Lower lobe of right lung (tissue), 2 donors: ENCODE results near the gene RAPGEF4. TPM values are rescaled to one million over a fixed set of nuclear protein-coding genes. Genes with fewer than 3 reads are reported as not detected.
"Not testable (repeated sequence)": the region's sequence is repeated elsewhere in the genome, so short reads cannot be mapped to it uniquely, and the experiment has no call there.

ENCODE experiments used
- ATAC-seq, 2 donors: fragments of 200-7000 bp; cut with Tn5 transposase; one replicate each; pipeline ENCODE4 v1.9.1; 2020 to 2022; ENCODE audit warnings: mild to moderate bottlenecking in 2 of 2, moderate library complexity in 2 of 2
- DNase-seq: peaks from one replicate; pipeline ENCODE4 v3.0.0-alpha.2; 2020
- H3K27ac ChIP-seq: fragments of 200-600 bp; one replicate; pipeline ENCODE4 v1.8.0; 2022
- H3K27me3 ChIP-seq: fragments of 200-600 bp; one replicate; pipeline ENCODE4 v1.8.0; 2022; ENCODE audit warnings: low read depth
- H3K36me3 ChIP-seq: fragments of 200-600 bp; one replicate; pipeline ENCODE4 v1.8.0; 2022; ENCODE audit warnings: mild to moderate bottlenecking
- H3K4me1 ChIP-seq: fragments of 200-600 bp; one replicate; pipeline ENCODE4 v1.8.0; 2022
- H3K4me3 ChIP-seq: fragments of 200-600 bp; one replicate; pipeline ENCODE4 v1.8.0; 2022; ENCODE audit warnings: mild to moderate bottlenecking
- H3K9me3 ChIP-seq: fragments of 200-600 bp; one replicate; pipeline ENCODE4 v1.8.0; 2022
- intact Hi-C: fragments of 100-400 bp; cut with DNase I; formaldehyde crosslinking; loops from one replicate; pipeline ENCODE4 v1.11.0; 2022
- total RNA-seq: library from RNA; stranded (reverse); fragmentation: NEBNext Ultra II Directional; extraction: Animal tissue kit (Norgen Biotek cat#: 25700); gene quantifications from one replicate; pipeline ENCODE4 v1.2.1, GENCODE V29; 2021
- TF ChIP-seq, protein P1 (sequence below): fragments of 200-600 bp; IDR thresholded peaks from one replicate; pipeline ENCODE4 v1.8.0; 2022; ENCODE audit warnings: antibody characterized with exemption, mild to moderate bottlenecking
- donor health status: DM: no; HTN: yes; CAD: no; lungs with severe emphysema.

RAPGEF4 gene
- total RNA-seq, 1 donor from 2014 or later = 14.6 TPM

DNA sequence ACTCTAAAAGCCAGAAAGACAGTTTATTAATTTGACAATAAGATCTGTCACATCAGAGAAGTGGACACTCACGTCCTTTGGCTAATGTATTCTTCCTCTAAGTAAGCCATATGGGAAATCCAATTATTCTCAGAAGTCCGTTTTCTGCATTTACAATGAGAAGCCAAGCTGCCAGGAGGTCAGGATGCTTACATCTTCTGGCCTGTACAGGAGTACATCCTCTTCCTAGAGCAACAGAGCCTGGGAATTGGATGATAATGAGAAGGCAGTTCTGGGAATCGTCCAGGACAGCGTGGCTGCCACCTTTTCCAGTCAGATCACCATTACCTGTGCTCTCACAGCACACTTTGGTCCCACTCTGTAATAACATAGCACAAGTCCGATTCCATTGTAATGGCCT, 5.2 kb downstream of the RAPGEF4 start:
- no peak overlapping the region for H3K27ac ChIP-seq
- H3K4me3 ChIP-seq = no peak overlapping the region
- DNase-seq (no peak), ATAC-seq (no peak)
- H3K9me3 ChIP-seq = peaks cover 9% of the 10 kb centered on the region
- intact Hi-C loops = no loop called here
- TF ChIP-seq, protein P1, sequence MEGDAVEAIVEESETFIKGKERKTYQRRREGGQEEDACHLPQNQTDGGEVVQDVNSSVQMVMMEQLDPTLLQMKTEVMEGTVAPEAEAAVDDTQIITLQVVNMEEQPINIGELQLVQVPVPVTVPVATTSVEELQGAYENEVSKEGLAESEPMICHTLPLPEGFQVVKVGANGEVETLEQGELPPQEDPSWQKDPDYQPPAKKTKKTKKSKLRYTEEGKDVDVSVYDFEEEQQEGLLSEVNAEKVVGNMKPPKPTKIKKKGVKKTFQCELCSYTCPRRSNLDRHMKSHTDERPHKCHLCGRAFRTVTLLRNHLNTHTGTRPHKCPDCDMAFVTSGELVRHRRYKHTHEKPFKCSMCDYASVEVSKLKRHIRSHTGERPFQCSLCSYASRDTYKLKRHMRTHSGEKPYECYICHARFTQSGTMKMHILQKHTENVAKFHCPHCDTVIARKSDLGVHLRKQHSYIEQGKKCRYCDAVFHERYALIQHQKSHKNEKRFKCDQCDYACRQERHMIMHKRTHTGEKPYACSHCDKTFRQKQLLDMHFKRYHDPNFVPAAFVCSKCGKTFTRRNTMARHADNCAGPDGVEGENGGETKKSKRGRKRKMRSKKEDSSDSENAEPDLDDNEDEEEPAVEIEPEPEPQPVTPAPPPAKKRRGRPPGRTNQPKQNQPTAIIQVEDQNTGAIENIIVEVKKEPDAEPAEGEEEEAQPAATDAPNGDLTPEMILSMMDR = no peak
- no peaks in the 10 kb centered on the region for H3K36me3 ChIP-seq
- H3K27me3 ChIP-seq = peaks cover 30% of the 10 kb centered on the region
- peaks cover 6% of the 10 kb centered on the region for H3K4me1 ChIP-seq

DNA sequence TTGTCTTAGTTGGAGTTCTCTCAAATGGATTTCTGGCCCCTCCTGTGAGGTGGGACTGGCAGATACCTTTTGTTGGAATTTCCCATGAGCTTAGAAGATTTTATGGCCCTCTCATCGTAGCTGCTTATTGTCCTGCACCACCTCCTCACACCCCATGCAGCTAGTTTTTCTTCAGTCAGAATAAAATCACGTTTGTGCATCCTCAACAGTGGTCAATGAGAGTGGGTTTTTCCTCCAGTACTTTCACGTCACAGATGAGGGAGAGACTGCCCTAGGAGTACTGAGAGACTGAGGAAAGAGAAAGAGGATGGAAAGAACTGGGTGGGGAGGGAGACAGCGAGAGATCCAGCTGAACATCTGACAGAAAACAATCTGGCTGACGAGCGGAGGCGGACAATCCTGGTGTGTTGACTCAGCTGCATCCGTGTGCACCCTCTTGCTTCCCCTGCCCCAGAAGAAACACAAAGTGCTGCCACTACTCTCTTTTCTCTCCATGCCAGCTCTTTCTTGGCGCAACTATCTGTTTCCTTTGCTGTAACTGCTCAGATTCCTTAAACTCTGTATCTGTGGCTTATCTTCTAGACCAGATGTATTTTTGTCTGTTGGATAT, 7.4 kb downstream of the RAPGEF4 start:
- no peak for ATAC-seq
- H3K4me1 ChIP-seq = no peaks in the 10 kb centered on the region
- TF ChIP-seq, protein P1 = no peak
- H3K27ac ChIP-seq = no peak overlapping the region
- DNase-seq = no peak
- peaks cover 8% of the 10 kb centered on the region for H3K27me3 ChIP-seq
- no peak overlapping the region for H3K4me3 ChIP-seq
- H3K9me3 ChIP-seq = peaks cover 9% of the 10 kb centered on the region
- intact Hi-C loops = no loop called here
- no peaks in the 10 kb centered on the region for H3K36me3 ChIP-seq

DNA sequence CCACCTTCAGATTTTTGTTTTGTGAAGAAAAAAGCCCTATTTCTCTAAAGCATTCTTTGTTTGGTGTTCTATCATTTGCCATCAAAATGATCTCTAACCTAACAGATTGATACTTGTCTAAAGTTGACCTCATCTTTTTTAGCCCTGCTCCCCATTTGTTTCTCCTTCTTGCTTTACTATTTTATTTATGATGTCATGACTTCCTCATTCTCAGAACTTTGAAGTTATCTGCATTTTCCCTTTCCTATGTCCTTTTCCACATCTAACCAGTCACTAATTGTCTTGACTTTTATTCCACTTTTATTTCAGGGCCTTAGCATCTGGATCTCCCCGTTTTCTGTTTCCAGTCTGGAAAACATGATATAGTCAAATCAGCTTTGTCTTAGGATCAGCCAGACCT, 8.3 kb downstream of the RAPGEF4 start:
- no peak overlapping the region for H3K4me3 ChIP-seq
- no peak for ATAC-seq
- intact Hi-C loops = no loop called here
- H3K4me1 ChIP-seq = no peaks in the 10 kb centered on the region
- H3K36me3 ChIP-seq = no peaks in the 10 kb centered on the region
- DNase-seq = no peak
- peaks cover 4% of the 10 kb centered on the region for H3K27me3 ChIP-seq
- TF ChIP-seq, protein P1 = no peak
- no peak overlapping the region for H3K27ac ChIP-seq
- H3K9me3 ChIP-seq = peaks cover 9% of the 10 kb centered on the region

DNA sequence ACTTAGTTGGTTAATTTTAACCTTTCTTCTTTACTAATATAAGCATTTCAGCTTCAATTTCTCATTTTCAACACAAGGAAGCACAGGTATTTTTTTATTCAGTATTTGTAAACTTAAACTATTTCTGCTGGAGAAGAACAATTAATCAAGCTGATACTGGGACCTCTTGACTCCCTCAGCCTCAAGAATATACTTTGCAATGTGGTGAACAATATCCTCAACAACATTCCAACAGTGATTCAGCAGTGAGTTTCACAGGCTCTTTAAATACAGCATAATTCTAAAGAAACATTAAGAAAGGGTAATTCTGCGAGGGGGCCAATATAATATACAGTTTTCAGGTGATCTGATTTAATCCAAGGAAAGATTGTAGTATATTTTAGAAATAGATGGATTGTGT, 10.0 kb downstream of the RAPGEF4 start:
- Histone ChIP-seq H3K4me3 (no peak overlapping the region), H3K36me3 (no peaks in the 10 kb centered on the region), H3K9me3 (peaks cover 9% of the 10 kb centered on the region), H3K4me1 (no peaks in the 10 kb centered on the region), H3K27me3 (peaks cover 2% of the 10 kb centered on the region), H3K27ac (no peak overlapping the region)
- no peak for DNase-seq
- intact Hi-C loops = no loop called here
- TF ChIP-seq, protein P1 = no peak
- no peak for ATAC-seq

DNA sequence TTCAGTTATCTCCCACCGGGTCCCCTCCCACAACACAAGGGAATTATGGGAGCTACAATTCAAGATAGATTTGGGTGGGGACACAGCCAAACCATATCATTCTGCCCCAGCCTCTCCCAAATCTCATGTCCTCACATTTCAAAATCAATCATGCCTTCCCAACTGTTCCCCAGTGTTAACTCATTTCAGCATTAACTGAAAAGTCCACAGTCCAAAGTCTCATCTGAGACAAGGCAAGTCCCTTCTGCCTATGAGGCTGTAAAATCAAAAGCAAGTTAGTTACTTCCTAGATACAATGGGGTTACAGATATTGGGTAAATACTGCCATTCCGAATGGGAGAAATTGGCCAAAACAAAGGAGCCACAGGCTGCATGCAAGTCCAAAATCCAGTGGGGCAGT, 12.9 kb downstream of the RAPGEF4 start:
- H3K27ac ChIP-seq, H3K27me3 ChIP-seq, H3K36me3 ChIP-seq, DNase-seq, H3K9me3 ChIP-seq, H3K4me1 ChIP-seq, ATAC-seq, intact Hi-C loops, H3K4me3 ChIP-seq: not testable (repeated sequence)

DNA sequence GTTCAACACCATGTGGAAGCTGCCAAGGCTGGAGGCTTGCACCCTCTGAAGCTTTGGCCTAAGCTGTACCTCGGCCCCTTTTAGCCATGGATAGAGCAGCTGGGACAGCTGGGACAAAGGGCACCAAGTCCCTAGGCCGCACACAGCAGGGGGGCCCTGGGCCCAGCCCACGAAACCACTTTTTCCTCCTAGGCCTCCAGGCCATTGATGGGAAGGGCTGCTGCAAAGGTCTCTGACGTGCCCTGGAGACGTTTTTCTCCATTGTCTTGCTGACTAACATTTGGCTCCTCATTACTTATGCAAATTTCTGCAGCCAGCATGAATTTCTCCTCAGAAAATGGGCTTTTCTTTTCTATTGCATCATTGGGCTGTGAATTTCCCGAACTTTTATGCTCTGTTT, 13.7 kb downstream of the RAPGEF4 start:
- no peaks in the 10 kb centered on the region for H3K4me1 ChIP-seq
- intact Hi-C loops = no loop called here
- peaks cover 4% of the 10 kb centered on the region for H3K27me3 ChIP-seq
- no peak for DNase-seq
- H3K4me3 ChIP-seq = no peak overlapping the region
- H3K36me3 ChIP-seq = no peaks in the 10 kb centered on the region
- no peak for ATAC-seq
- TF ChIP-seq, protein P1 = no peak
- H3K9me3 ChIP-seq = peaks cover 4% of the 10 kb centered on the region
- H3K27ac ChIP-seq = no peak overlapping the region
